IMR-90 (cell line): ENCODE data around the gene ZNF691. TPM values are rescaled to one million over a fixed set of nuclear protein-coding genes. Genes with fewer than 3 reads are reported as not detected.

Experiments used
- ATAC-seq: fragments of 200-7000 bp; cut with Tn5 transposase; 2 replicates; pipeline ENCODE4 v1.9.1; 2020; ENCODE audit warnings: low read depth, mild to moderate bottlenecking, moderate library complexity
- BruUV-seq: library from RNA; stranded (reverse); fragments of 400-500 nt; replicated peaks from 2 replicates; lab custom pipeline; 2021; lab: Mats Ljungman, UMichigan
- CTCF ChIA-PET: fragments of 300-600 bp; formaldehyde crosslinking; extraction: SDS; loops from one replicate; lab custom pipeline; 2021; ENCODE audit warnings: antibody characterized with exemption; lab: Yijun Ruan, JAX
- POLR2A ChIA-PET: fragments of 300-600 bp; sonication (Branson Sonifier 250); formaldehyde crosslinking; loops from one replicate; lab custom pipeline; 2022; ENCODE audit warnings: antibody characterized with exemption; ENCODE audit not compliant: unreplicated experiment; lab: Charles Lee
- DNase-seq: peaks from one replicate; pipeline ENCODE4 v3.0.0; 2013
- H2AFZ ChIP-seq: replicated peaks from 2 replicates; pipeline ENCODE3; 2013; ENCODE audit warnings: low read length, mild to moderate bottlenecking; ENCODE audit not compliant: poor library complexity
- H2AK5ac ChIP-seq: 2 replicates; pipeline ENCODE4 v1.6.1; 2013; ENCODE audit warnings: low read depth, low read length, inconsistent platforms
- H2AK9ac ChIP-seq: replicated peaks from 2 replicates; pipeline ENCODE3; 2013; ENCODE audit warnings: mild to moderate bottlenecking, low read depth, low read length, moderate library complexity; ENCODE audit not compliant: poor library complexity
- H2BK120ac ChIP-seq: 2 replicates; pipeline ENCODE4 v1.6.1; 2013; ENCODE audit warnings: low read depth, low read length, inconsistent platforms
- H2BK15ac ChIP-seq: 3 replicates; pipeline ENCODE4 v1.6.1; 2013; ENCODE audit warnings: low read depth, low read length, inconsistent platforms
- H2BK20ac ChIP-seq: 2 replicates; pipeline ENCODE4 v1.6.1; 2013; ENCODE audit warnings: low read depth, mild to moderate bottlenecking, inconsistent platforms, low read length, moderate library complexity
- H2BK5ac ChIP-seq: 2 replicates; pipeline ENCODE4 v1.6.1; 2013; ENCODE audit warnings: mild to moderate bottlenecking, low read depth, low read length, inconsistent platforms; ENCODE audit not compliant: poor library complexity, severe bottlenecking
- H3K14ac ChIP-seq: replicated peaks from 2 replicates; pipeline ENCODE4 v1.6.1; 2013; ENCODE audit warnings: low read depth, low read length, inconsistent platforms
- H3K18ac ChIP-seq: 2 replicates; pipeline ENCODE4 v1.6.1; 2013; ENCODE audit warnings: low read depth, low read length, control low read depth
- H3K23ac ChIP-seq: 2 replicates; pipeline ENCODE4 v1.6.1; 2013; ENCODE audit warnings: low read depth, low read length, inconsistent platforms
- H3K27ac ChIP-seq: 2 replicates; pipeline ENCODE4 v1.5.1; 2013; ENCODE audit warnings: mild to moderate bottlenecking, control low read depth, low read length; ENCODE audit not compliant: insufficient read depth
- H3K27me3 ChIP-seq: 2 replicates; pipeline ENCODE4 v1.6.1; 2013; ENCODE audit warnings: low read length; ENCODE audit not compliant: control insufficient read depth, insufficient read depth
- H3K36me3 ChIP-seq: 2 replicates; pipeline ENCODE4 v1.6.1; 2013; ENCODE audit warnings: low read length, mixed read lengths; ENCODE audit not compliant: control insufficient read depth, insufficient read depth
- H3K4ac ChIP-seq: 2 replicates; pipeline ENCODE4 v1.6.1; 2013; ENCODE audit warnings: low read depth, low read length, inconsistent platforms
- H3K4me1 ChIP-seq: 2 replicates; pipeline ENCODE4 v1.6.1; 2013; ENCODE audit warnings: low read length, mixed read lengths; ENCODE audit not compliant: control insufficient read depth, insufficient read depth
- H3K4me2 ChIP-seq: 2 replicates; pipeline ENCODE4 v1.6.1; 2013; ENCODE audit warnings: low read depth, mild to moderate bottlenecking, control low read depth, low read length, moderate library complexity
- H3K4me3 ChIP-seq: 2 replicates; pipeline ENCODE4 v1.5.1; 2013; ENCODE audit warnings: low read depth, mild to moderate bottlenecking, control low read depth, low read length, moderate library complexity; ENCODE audit not compliant: insufficient read depth
- H3K56ac ChIP-seq: 2 replicates; pipeline ENCODE4 v1.6.1; 2013; ENCODE audit warnings: low read length, inconsistent platforms; ENCODE audit not compliant: insufficient read depth; ENCODE audit errors: extremely low read depth
- H3K79me1 ChIP-seq, 2 experiments: 2 replicates each; pipeline ENCODE4 v1.6.1; 2013; ENCODE audit warnings: low read length in 2 of 2, inconsistent platforms in 1 of 2, low read depth in 1 of 2
- H3K9ac ChIP-seq: 2 replicates; pipeline ENCODE4 v1.6.1; 2013; ENCODE audit warnings: low read depth, low read length, control low read depth
- H3K9me1 ChIP-seq: 2 replicates; pipeline ENCODE4 v1.6.1; 2013; ENCODE audit warnings: low read length, inconsistent platforms; ENCODE audit not compliant: insufficient read depth
- H3K9me3 ChIP-seq: 2 replicates; pipeline ENCODE4 v1.6.1; 2013; ENCODE audit warnings: low read length; ENCODE audit not compliant: control insufficient read depth, insufficient read depth
- H4K20me1 ChIP-seq: 2 replicates; pipeline ENCODE4 v1.6.1; 2013; ENCODE audit warnings: low read length, inconsistent platforms; ENCODE audit not compliant: insufficient read depth
- H4K5ac ChIP-seq: 2 replicates; pipeline ENCODE4 v1.6.1; 2013; ENCODE audit warnings: mild to moderate bottlenecking, low read depth, low read length, control low read depth
- H4K8ac ChIP-seq, 2 experiments: 2 replicates each; pipeline ENCODE4 v1.6.1; 2013; ENCODE audit warnings: low read depth in 2 of 2, low read length in 2 of 2, control low read depth in 1 of 2, inconsistent platforms in 1 of 2
- H4K91ac ChIP-seq: 2 replicates; pipeline ENCODE4 v1.6.1; 2013; ENCODE audit warnings: low read depth, low read length, inconsistent platforms; ENCODE audit not compliant: insufficient read depth
- FOS ChIP-seq: fragments of 150-350 bp; IDR thresholded peaks from 2 replicates; pipeline ENCODE4 v1.6.1; 2016; ENCODE audit warnings: low read depth, low read length
- NFE2L2 ChIP-seq: fragments of 150-350 bp; IDR thresholded peaks from 2 replicates; pipeline ENCODE4 v1.6.1; 2016; ENCODE audit warnings: low read depth, mild to moderate bottlenecking, low read length
- WGBS, 2 experiments: methylation state at CpG; one replicate each; pipeline versions ENCODE4 v1.1.5 to v1.1.7; 2013; ENCODE audit warnings: missing lambda C conversion rate in 2 of 2; ENCODE audit not compliant: insufficient read length in 1 of 2; ENCODE audit errors: extremely low coverage in 2 of 2; 5-methylcytosine and 5-hydroxymethylcytosine counted together
- dilution Hi-C: fragments of 300-500 bp; cut with HindIII; formaldehyde crosslinking; loops from one replicate; pipeline ENCODE4 v1.14.3; 2018; ENCODE audit warnings: low sequenced_read_pairs; ENCODE audit not compliant: unreplicated experiment
- in situ Hi-C: fragments of 300-500 bp; cut with MboI; formaldehyde crosslinking; loops from 3 replicates; pipeline ENCODE4 v1.14.3; 2019; ENCODE audit warnings: low sequenced_read_pairs, inconsistent platforms, mixed read lengths
- intact Hi-C: fragments of 100-400 bp; cut with micrococcal nuclease; formaldehyde crosslinking; loops from 2 replicates; pipeline ENCODE4 v1.10.0; 2022
- polyA plus RNA-seq, 3 experiments: library from polyadenylated mRNA; depleted of rRNA; stranded (reverse); fragments of >200 nt; gene quantifications; 2 replicates each; pipeline ENCODE4 v1.2.3, GENCODE V29; 2012; ENCODE audit warnings: low replicate concordance in 1 of 3
- total RNA-seq: library from RNA; depleted of rRNA; stranded (reverse); fragments of >200 nt; gene quantifications from 2 replicates; pipeline ENCODE4 v1.2.3, GENCODE V29; 2012
- TF ChIP-seq, protein P1 (sequence below): fragments of 150-350 bp; IDR thresholded peaks from 2 replicates; pipeline ENCODE4 v1.6.1; 2017; ENCODE audit warnings: mild to moderate bottlenecking, antibody characterized with exemption, low read length, low read depth
- TF ChIP-seq, protein P2 (sequence below): fragments of 150-350 bp; IDR thresholded peaks from 2 replicates; pipeline ENCODE4 v1.6.1; 2016; ENCODE audit warnings: low read depth, mild to moderate bottlenecking, low read length, moderate library complexity, borderline replicate concordance

ZNF691 gene
- total and polyA plus RNA-seq, 2 of the 4 experiments (the other 2 are of a cell fraction): 6.8 to 13.6 TPM

DNA sequence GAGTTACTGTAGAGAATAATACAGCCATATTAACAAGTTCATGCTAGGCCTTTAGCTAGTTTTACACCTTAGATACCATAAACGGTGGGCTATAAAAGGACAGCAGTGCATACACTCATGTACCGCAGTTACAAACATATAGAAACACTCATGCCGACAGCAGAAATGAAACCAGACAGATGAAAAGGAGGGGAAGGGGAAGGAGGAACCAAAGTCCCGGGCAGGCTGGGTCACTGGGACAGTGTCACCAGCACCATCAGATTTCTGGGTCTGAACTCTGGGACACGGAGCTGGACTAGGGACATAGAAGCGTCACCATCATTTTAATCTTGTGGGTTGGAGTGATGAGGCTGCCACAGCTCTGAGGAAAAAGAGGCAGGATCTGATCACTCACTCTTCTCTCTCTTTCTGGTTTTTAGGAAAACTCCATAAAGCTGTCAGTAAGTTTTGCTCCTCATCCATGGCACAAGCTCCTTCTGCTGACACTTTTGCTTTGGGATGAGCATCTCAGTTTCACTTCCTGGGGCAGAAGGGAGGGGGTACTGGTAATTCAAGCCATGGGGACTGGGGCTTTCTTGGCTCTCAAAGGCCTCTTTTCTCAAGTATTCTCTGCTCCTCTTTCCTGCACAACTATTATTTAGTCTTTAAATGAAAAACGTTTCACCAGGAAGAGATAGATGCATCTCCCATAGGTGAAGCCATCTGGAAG, 7.8 kb upstream of the ZNF691 start:
- no peak overlapping the region for H3K4me2 ChIP-seq
- peaks cover 12% of the 10 kb centered on the region for H3K36me3 ChIP-seq
- TF ChIP-seq, protein P1, sequence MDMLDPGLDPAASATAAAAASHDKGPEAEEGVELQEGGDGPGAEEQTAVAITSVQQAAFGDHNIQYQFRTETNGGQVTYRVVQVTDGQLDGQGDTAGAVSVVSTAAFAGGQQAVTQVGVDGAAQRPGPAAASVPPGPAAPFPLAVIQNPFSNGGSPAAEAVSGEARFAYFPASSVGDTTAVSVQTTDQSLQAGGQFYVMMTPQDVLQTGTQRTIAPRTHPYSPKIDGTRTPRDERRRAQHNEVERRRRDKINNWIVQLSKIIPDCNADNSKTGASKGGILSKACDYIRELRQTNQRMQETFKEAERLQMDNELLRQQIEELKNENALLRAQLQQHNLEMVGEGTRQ: no peak
- TF ChIP-seq FOS (no peak), NFE2L2 (no peak)
- TF ChIP-seq, protein P2, sequence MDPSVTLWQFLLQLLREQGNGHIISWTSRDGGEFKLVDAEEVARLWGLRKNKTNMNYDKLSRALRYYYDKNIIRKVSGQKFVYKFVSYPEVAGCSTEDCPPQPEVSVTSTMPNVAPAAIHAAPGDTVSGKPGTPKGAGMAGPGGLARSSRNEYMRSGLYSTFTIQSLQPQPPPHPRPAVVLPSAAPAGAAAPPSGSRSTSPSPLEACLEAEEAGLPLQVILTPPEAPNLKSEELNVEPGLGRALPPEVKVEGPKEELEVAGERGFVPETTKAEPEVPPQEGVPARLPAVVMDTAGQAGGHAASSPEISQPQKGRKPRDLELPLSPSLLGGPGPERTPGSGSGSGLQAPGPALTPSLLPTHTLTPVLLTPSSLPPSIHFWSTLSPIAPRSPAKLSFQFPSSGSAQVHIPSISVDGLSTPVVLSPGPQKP: no peak
- H4K20me1 ChIP-seq: no peaks in the 10 kb centered on the region
- H3K9me1 ChIP-seq: peaks cover 6% of the 10 kb centered on the region; the same call in 1 of the 2 replicates
- H2AK5ac ChIP-seq: no peak overlapping the region
- no peaks in the 10 kb centered on the region for H3K9me3 ChIP-seq
- CTCF ChIA-PET: no interaction called here
- no peak overlapping the region for H4K8ac ChIP-seq
- no CpG with 5 or more reads among the region's 7 CpGs for WGBS, 2 experiments
- H2BK120ac ChIP-seq: no peak overlapping the region
- H3K4me3 ChIP-seq: no peak overlapping the region
- intact Hi-C loops (no loop called here), dilution Hi-C loops (no loop called here), in situ Hi-C loops (no loop called here)
- H3K4ac ChIP-seq: no peak overlapping the region
- no peak overlapping the region for H2AFZ ChIP-seq
- H2BK5ac ChIP-seq: no peak overlapping the region
- H4K5ac ChIP-seq: no peak overlapping the region
- H2BK15ac ChIP-seq: no peak overlapping the region
- H4K91ac ChIP-seq: no peak overlapping the region
- no peak overlapping the region for H3K14ac ChIP-seq
- H3K27ac ChIP-seq: no peak overlapping the region
- H3K9ac ChIP-seq: no peak overlapping the region
- H3K79me1 ChIP-seq: no peaks in the 10 kb centered on the region
- no TSS peak for BruUV-seq
- no peak for DNase-seq
- H3K18ac ChIP-seq: no peak overlapping the region
- no peak for ATAC-seq
- POLR2A ChIA-PET: no interaction called here
- H3K27me3 ChIP-seq: no peaks in the 10 kb centered on the region
- no peak overlapping the region for H2AK9ac ChIP-seq
- no peaks in the 10 kb centered on the region for H3K4me1 ChIP-seq
- H3K23ac ChIP-seq: no peak overlapping the region
- no peak overlapping the region for H3K56ac ChIP-seq
- H2BK20ac ChIP-seq: no peak overlapping the region
